DND-41 (cell line): ENCODE results near the gene PAX2.

ENCODE experiments used
- CTCF ChIP-seq: IDR thresholded peaks from 2 replicates; pipeline ENCODE4 v1.5.1; 2012; ENCODE audit warnings: borderline replicate concordance, low read length, moderate library complexity, mild to moderate bottlenecking; ENCODE audit not compliant: poor library complexity, severe bottlenecking; ENCODE audit errors: extremely low read depth
- EZH2 ChIP-seq: IDR thresholded peaks from 3 replicates; pipeline ENCODE4 v1.6.1; 2012; ENCODE audit warnings: borderline replicate concordance, low read depth, mild to moderate bottlenecking, moderate library complexity, low read length, inconsistent platforms; ENCODE audit not compliant: severe bottlenecking

GRCh38 chr10:100826983-100827818 is 81.8 kb downstream of the PAX2 start:
- TF ChIP-seq CTCF: no peak
- no peak for TF ChIP-seq EZH2
